ENCODE data around the gene PLCH1. TPM values are rescaled to one million over a fixed set of nuclear protein-coding genes. Genes with fewer than 3 reads are reported as not detected.

The PLCH1 gene
- total RNA-seq, 4 donors from 2014 or later = under 0.01 TPM; not detected in 3

- no peak for TF ChIP-seq CTCF (IDR thresholded peaks at IDR 0.05; ENCODE audit: low read depth)
Measured at GRCh38 chr3:155572085-155572484, 172.8 kb downstream of the PLCH1 start.

DNA sequence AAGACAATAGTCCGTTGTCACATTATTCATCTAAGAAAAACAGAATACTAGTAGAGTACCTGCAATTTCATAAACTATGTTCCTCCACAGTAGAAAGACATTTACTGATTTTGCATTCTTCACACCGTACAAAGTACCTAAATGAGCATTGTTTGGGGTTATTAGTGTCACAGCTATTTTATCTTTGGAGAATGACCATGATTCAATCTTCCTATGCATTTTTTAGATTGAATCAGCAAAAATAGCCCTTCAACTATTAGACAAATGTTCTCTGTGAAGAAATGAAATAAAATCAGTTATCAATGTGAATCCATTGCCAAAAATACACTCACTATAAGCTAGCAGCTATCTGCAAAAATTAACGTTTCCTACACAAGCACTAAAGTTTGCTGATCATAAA, 176.6 kb downstream of the PLCH1 start:
- no peak for TF ChIP-seq CTCF (IDR thresholded peaks at IDR 0.05; ENCODE audit: low read depth)

GRCh38 chr3:155560594-155560993, 184.3 kb downstream of the PLCH1 start:
- no peak for TF ChIP-seq CTCF (IDR thresholded peaks at IDR 0.05; ENCODE audit: low read depth)

DNA sequence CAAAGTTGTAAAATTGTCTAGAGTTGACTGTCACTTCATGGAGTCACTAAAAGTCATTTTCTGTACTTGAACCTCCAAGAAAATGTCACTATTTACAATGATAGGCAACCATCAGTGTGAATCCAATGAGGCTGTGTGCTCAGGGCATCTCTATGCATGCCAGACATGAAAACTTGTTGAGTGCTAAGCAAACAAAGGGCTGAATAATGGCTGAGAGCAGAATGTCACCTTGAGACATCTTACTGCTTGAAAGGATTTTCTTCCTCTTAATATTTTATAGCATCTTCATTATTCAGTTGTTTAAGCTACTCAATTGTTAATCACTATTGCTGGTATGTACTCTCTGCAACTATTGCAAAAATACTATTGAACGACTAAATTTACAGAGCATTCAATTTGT, 184.7 kb downstream of the PLCH1 start:
- no peak for TF ChIP-seq CTCF (IDR thresholded peaks at IDR 0.05; ENCODE audit: low read depth)

DNA sequence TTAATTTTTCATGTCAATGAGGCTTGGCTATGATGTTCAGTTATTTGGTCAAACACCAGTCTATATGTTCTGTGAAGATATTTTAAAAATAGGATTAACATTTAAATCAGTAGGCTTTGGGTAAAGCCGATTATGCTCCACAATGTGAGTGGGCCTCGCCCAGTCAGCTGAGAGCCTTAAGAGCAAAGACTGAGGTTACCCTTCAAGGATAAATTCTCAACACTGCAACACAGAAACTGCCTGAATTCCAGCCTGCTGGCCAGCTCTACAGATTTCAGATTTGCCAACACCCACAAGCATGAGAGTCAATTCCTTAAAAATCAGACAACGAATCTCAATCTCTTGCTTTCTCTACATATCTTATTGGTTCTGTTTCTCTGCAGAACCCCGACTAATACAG, 188.3 kb downstream of the PLCH1 start:
- TF ChIP-seq CTCF (IDR thresholded peaks at IDR 0.05; ENCODE audit: low read depth) = no peak

- no peak for TF ChIP-seq CTCF (IDR thresholded peaks at IDR 0.05; ENCODE audit: low read depth)
Measured at GRCh38 chr3:155555479-155556060, 189.3 kb downstream of the PLCH1 start.

- TF ChIP-seq CTCF (IDR thresholded peaks at IDR 0.05; ENCODE audit: low read depth) = no peak
Measured at GRCh38 chr3:155554777-155555451, 190.0 kb downstream of the PLCH1 start.
